HS-27A (cell line): ENCODE results near the gene NMNAT2.
"Not testable (repeated sequence)": the region's sequence is repeated elsewhere in the genome, so short reads cannot be mapped to it uniquely, and the experiment has no call there.

ENCODE experiments used
- DNase-seq: peaks from one replicate; pipeline ENCODE4 v3.0.0-alpha.2; 2012; ENCODE audit warnings: low read depth, missing footprints

NMNAT2 gene

GRCh38 chr1:183416850-183417771, 1.1 kb downstream of the NMNAT2 start:
- no peak for DNase-seq

GRCh38 chr1:183414365-183414764, 3.8 kb downstream of the NMNAT2 start:
- DNase-seq = no peak

GRCh38 chr1:183411091-183411490, 7.1 kb downstream of the NMNAT2 start:
- DNase-seq = peak; percentile 22

- DNase-seq = no peak
Measured at GRCh38 chr1:183407961-183408360, 10.2 kb downstream of the NMNAT2 start.

GRCh38 chr1:183407474-183407873, 10.7 kb downstream of the NMNAT2 start:
- DNase-seq = no peak

GRCh38 chr1:183404476-183404875, 13.7 kb downstream of the NMNAT2 start:
- no peak for DNase-seq

GRCh38 chr1:183403498-183403897, 14.7 kb downstream of the NMNAT2 start:
- no peak for DNase-seq

- DNase-seq = not testable (repeated sequence)
Measured at GRCh38 chr1:183401565-183401964, 16.6 kb downstream of the NMNAT2 start.

- DNase-seq = no peak
Measured at GRCh38 chr1:183394435-183394834, 23.7 kb downstream of the NMNAT2 start.

GRCh38 chr1:183391863-183392262, 26.3 kb downstream of the NMNAT2 start:
- DNase-seq = no peak

GRCh38 chr1:183390561-183390960, 27.6 kb downstream of the NMNAT2 start:
- DNase-seq = no peak

GRCh38 chr1:183388735-183389134, 29.4 kb downstream of the NMNAT2 start:
- no peak for DNase-seq

- no peak for DNase-seq
Measured at GRCh38 chr1:183385340-183386144, 32.6 kb downstream of the NMNAT2 start.

- no peak for DNase-seq
Measured at GRCh38 chr1:183379951-183380350, 38.2 kb downstream of the NMNAT2 start.

GRCh38 chr1:183375381-183375780, 42.8 kb downstream of the NMNAT2 start:
- DNase-seq = no peak

GRCh38 chr1:183374825-183375224, 43.4 kb downstream of the NMNAT2 start:
- DNase-seq = no peak

- no peak for DNase-seq
Measured at GRCh38 chr1:183372586-183373230, 45.5 kb downstream of the NMNAT2 start.

- DNase-seq = no peak
Measured at GRCh38 chr1:183370399-183371058, 47.7 kb downstream of the NMNAT2 start.

GRCh38 chr1:183368213-183369108, 49.7 kb downstream of the NMNAT2 start:
- no peak for DNase-seq

GRCh38 chr1:183366116-183366515, 52.1 kb downstream of the NMNAT2 start:
- DNase-seq = no peak

- DNase-seq = no peak
Measured at GRCh38 chr1:183365676-183366075, 52.5 kb downstream of the NMNAT2 start.
